HUES48 (cell line): Measurements from ENCODE around the gene MFN2.
"Not testable (repeated sequence)": the region's sequence is repeated elsewhere in the genome, so short reads cannot be mapped to it uniquely, and the experiment has no call there.

ENCODE experiments used
- H3K27ac ChIP-seq: one replicate; pipeline ENCODE4 v1.7.0; 2013; ENCODE audit warnings: low read depth, low read length, inconsistent platforms
- H3K27me3 ChIP-seq: 2 replicates; pipeline ENCODE4 v1.6.1; 2013; ENCODE audit warnings: mild to moderate bottlenecking, low read length; ENCODE audit not compliant: control insufficient read depth, insufficient read depth
- H3K36me3 ChIP-seq: 2 replicates; pipeline ENCODE4 v1.6.1; 2013; ENCODE audit warnings: low read length; ENCODE audit not compliant: control insufficient read depth, insufficient read depth
- H3K4me1 ChIP-seq: 2 replicates; pipeline ENCODE4 v1.6.1; 2013; ENCODE audit warnings: mild to moderate bottlenecking, low read length; ENCODE audit not compliant: control insufficient read depth, insufficient read depth
- H3K4me3 ChIP-seq: 2 replicates; pipeline ENCODE4 v1.5.1; 2013; ENCODE audit warnings: mild to moderate bottlenecking, low read depth, low read length
- H3K9ac ChIP-seq: 2 replicates; pipeline ENCODE4 v1.6.1; 2013; ENCODE audit warnings: mild to moderate bottlenecking, low read depth, low read length, moderate library complexity
- H3K9me3 ChIP-seq: 2 replicates; pipeline ENCODE4 v1.6.1; 2013; ENCODE audit warnings: low read length; ENCODE audit not compliant: control insufficient read depth, insufficient read depth

MFN2 gene

GRCh38 chr1:11979851-11980675, at the start of gene MFN2:
MFN2 (plus strand) TSS chr1:11980444; CDS start chr1:11989169, 8,725 bp downstream.
- H3K4me3 ChIP-seq: peak within 1 kb of the TSS; percentile 94
- no peaks in the 10 kb centered on the region for H3K9me3 ChIP-seq
- peak within 1 kb of the TSS; percentile 97 for H3K27ac ChIP-seq
- peaks cover 36% of the 10 kb centered on the region for H3K36me3 ChIP-seq
- peak within 1 kb of the TSS; percentile 89 for H3K9ac ChIP-seq
- no peaks in the 10 kb centered on the region for H3K27me3 ChIP-seq
- H3K4me1 ChIP-seq: peaks cover 9% of the 10 kb centered on the region; the same call in 1 of the 2 replicates

- peaks cover 14% of the 10 kb centered on the region for H3K4me1 ChIP-seq
- no peak overlapping the region for H3K9ac ChIP-seq
- H3K4me3 ChIP-seq: no peak overlapping the region
- H3K9me3 ChIP-seq: no peaks in the 10 kb centered on the region
- H3K36me3 ChIP-seq: no peaks in the 10 kb centered on the region
- no peak overlapping the region for H3K27ac ChIP-seq
- no peaks in the 10 kb centered on the region for H3K27me3 ChIP-seq
Observed at GRCh38 chr1:11930571-11931445, 49.4 kb upstream of the MFN2 start.

GRCh38 chr1:11931845-11932244, 48.4 kb upstream of the MFN2 start:
- H3K36me3 ChIP-seq: no peaks in the 10 kb centered on the region
- no peak overlapping the region for H3K27ac ChIP-seq
- H3K4me3 ChIP-seq: no peak overlapping the region
- H3K9ac ChIP-seq: no peak overlapping the region
- H3K4me1 ChIP-seq: peaks cover 14% of the 10 kb centered on the region
- no peaks in the 10 kb centered on the region for H3K27me3 ChIP-seq
- H3K9me3 ChIP-seq: no peaks in the 10 kb centered on the region

- peak within 1 kb of the TSS; percentile 93 for H3K9ac ChIP-seq
- peaks cover 14% of the 10 kb centered on the region for H3K4me1 ChIP-seq
- peak within 1 kb of the TSS; percentile 85 for H3K27ac ChIP-seq
- H3K9me3 ChIP-seq: no peaks in the 10 kb centered on the region
- no peaks in the 10 kb centered on the region for H3K36me3 ChIP-seq
- no peaks in the 10 kb centered on the region for H3K27me3 ChIP-seq
- H3K4me3 ChIP-seq: peak within 1 kb of the TSS; percentile 73
Observed at GRCh38 chr1:11934302-11935056, 45.8 kb upstream of the MFN2 start, which contains the start of gene PLOD1. PLOD1 (plus strand) TSS chr1:11934717; CDS start chr1:11934780, 63 bp downstream.

GRCh38 chr1:11935057-11935412, 45.2 kb upstream of the MFN2 start:
- Histone ChIP-seq H3K4me1 (peaks cover 14% of the 10 kb centered on the region), H3K27ac (peak overlapping the region; percentile 85)

GRCh38 chr1:11935733-11936132, 44.5 kb upstream of the MFN2 start:
- H3K36me3 ChIP-seq, H3K27ac ChIP-seq, H3K27me3 ChIP-seq, H3K4me3 ChIP-seq, H3K9me3 ChIP-seq, H3K9ac ChIP-seq: not testable (repeated sequence)
- H3K4me1 ChIP-seq: peaks cover 12% of the 10 kb centered on the region

More at GRCh38 chr1:11935057-11935412, 45.2 kb upstream of the MFN2 start:
- Histone ChIP-seq H3K4me3 (peak overlapping the region; percentile 73), H3K27me3 (no peaks in the 10 kb centered on the region), H3K9me3 (no peaks in the 10 kb centered on the region), H3K36me3 (no peaks in the 10 kb centered on the region), H3K9ac (peak overlapping the region; percentile 93)

- Histone ChIP-seq H3K9ac (no peak overlapping the region), H3K9me3 (no peaks in the 10 kb centered on the region), H3K36me3 (no peaks in the 10 kb centered on the region), H3K4me1 (peaks cover 7% of the 10 kb centered on the region), H3K4me3 (no peak overlapping the region), H3K27ac (no peak overlapping the region), H3K27me3 (no peaks in the 10 kb centered on the region)
Observed at GRCh38 chr1:11938722-11939526, 41.3 kb upstream of the MFN2 start.

GRCh38 chr1:11939794-11940193, 40.5 kb upstream of the MFN2 start:
- not testable (repeated sequence) for H3K4me3 ChIP-seq, H3K9me3 ChIP-seq, H3K4me1 ChIP-seq, H3K27ac ChIP-seq, H3K36me3 ChIP-seq, H3K9ac ChIP-seq, H3K27me3 ChIP-seq

GRCh38 chr1:11940260-11940921, 39.9 kb upstream of the MFN2 start:
- H3K4me3 ChIP-seq: no peak overlapping the region
- no peaks in the 10 kb centered on the region for H3K27me3 ChIP-seq
- no peaks in the 10 kb centered on the region for H3K9me3 ChIP-seq
- H3K9ac ChIP-seq: no peak overlapping the region
- H3K36me3 ChIP-seq: no peaks in the 10 kb centered on the region
- no peak overlapping the region for H3K27ac ChIP-seq
- peaks cover 3% of the 10 kb centered on the region; the same call in 1 of the 2 replicates for H3K4me1 ChIP-seq
